CD4-positive, alpha-beta T cell treated with Interleukin-2 at 100 ng/mL for 4 hours (primary cell): ENCODE measurements around the gene CTSA.
"Not testable (repeated sequence)": the region's sequence is repeated elsewhere in the genome, so short reads cannot be mapped to it uniquely, and the experiment has no call there.

Experiments used
- DNase-seq: peaks from one replicate; pipeline ENCODE4 v3.0.0-alpha.2; 2020; ENCODE audit warnings: low spot score

CTSA gene

GRCh38 chr20:45896641-45897161 lies 5.6 kb downstream of the CTSA start:
- DNase-seq: no peak

DNA sequence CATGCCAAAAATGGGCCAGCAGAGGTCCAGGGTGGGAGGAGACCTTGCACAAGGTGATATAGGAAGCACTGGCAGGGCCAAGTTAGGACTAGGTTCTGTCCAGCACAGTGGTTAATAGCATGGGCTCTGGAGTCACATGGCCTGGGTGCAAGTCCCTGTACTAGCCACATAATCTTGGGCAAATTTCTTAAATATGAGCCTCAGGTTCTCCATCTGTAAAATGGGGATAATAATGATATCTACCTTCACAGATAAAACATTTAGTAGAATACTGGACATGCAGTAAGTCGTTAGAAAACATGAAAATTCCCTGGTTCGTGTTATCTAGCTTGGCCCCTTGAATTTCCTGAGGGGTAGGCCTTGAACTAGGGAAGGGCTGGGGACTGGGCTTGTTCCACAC lies 6.2 kb downstream of the CTSA start:
- no peak for DNase-seq

DNA sequence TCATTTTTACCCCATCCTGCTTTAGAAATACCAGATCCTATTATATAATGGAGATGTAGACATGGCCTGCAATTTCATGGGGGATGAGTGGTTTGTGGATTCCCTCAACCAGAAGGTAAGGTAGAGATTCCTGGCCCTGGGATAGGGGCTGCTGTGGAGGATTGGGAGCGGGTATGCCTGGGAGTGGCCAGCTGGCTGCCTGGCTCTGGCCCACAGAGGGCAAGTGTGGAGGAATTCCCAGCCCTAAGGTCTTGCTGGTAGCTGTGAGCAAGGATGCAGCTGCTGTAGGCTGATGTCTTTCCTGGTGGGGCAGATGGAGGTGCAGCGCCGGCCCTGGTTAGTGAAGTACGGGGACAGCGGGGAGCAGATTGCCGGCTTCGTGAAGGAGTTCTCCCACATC lies 6.6 kb downstream of the CTSA start:
- no peak for DNase-seq

DNA sequence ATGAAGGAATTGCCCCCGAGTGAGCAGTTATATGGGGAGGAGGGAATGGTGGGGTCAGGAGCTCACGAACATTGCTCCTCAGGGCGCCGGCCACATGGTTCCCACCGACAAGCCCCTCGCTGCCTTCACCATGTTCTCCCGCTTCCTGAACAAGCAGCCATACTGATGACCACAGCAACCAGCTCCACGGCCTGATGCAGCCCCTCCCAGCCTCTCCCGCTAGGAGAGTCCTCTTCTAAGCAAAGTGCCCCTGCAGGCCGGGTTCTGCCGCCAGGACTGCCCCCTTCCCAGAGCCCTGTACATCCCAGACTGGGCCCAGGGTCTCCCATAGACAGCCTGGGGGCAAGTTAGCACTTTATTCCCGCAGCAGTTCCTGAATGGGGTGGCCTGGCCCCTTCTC lies 7.2 kb downstream of the CTSA start:
- DNase-seq: no peak

GRCh38 chr20:45899046-45899835 lies 8.1 kb downstream of the CTSA start:
- no peak for DNase-seq

DNA sequence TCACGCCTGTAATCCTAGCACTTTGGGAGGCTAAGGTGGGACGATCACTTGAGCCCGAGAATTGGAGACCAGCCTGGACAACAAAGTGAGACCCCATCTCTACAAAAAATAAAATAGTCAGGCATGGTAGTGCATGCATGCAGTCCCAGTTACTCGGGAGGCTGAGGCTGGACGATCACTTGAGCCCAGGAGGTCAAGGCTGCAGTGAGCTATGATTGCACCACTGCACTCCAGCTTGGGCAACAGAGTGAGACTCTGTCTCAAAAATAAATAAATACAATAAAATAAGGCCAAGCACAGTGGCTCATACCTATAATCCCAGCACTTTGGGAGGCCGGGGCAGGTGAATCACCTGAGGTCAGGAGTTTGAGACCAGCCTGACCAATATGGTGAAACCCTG lies 10.2 kb downstream of the CTSA start:
- DNase-seq: not testable (repeated sequence)

GRCh38 chr20:45902199-45902701 lies 11.1 kb downstream of the CTSA start:
- DNase-seq: no peak

- DNase-seq: no peak
Observed at GRCh38 chr20:45904583-45905504, 13.7 kb downstream of the CTSA start.

DNA sequence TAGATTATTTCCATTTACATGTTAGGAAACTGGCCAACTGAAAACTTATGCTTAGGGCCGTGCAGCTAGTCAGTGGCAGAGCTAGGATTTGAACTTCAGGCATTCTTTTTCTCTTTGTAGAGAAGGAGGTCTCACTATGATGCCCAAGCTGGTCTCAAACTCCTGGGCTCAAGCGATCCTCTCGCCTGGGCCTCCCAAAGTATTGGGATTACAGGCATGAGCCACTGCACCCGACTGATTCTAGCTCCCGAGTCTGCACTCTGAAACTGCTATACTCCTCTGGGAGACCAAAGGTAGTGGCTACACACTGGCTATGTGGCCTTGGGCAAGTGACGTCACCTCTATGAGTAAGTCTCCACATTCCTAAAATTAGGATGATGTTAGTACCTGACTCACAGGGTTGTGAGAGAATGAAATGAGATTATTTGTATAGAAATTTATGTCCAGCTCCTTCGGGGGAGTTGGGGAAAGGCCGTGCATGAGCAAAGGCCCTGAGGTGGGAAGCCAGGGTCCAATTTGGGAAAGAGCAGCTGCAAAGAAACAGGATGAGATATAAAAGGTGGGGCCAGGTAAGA lies 14.5 kb downstream of the CTSA start:
- no peak for DNase-seq

GRCh38 chr20:45907219-45907948 lies 16.2 kb downstream of the CTSA start:
- no peak for DNase-seq

DNA sequence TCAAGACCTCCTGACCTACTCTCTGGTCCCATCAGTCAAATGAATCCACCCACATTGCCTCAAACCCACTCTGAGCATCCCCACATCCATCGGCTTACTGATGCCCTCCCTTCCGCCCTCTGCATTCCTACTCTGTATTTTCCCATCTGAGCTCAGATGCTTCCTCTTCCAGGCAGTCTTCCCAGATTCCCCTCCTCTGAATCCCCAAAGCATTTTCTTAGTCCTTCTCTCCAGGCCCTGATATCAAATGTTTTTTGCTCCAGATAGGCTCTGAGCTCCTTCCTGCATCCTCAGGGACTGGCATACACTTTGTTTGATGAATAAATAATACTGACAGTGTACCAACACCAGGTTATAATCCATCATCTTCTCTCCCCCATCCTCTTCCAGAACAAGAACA lies 16.9 kb downstream of the CTSA start:
- DNase-seq: no peak

DNA sequence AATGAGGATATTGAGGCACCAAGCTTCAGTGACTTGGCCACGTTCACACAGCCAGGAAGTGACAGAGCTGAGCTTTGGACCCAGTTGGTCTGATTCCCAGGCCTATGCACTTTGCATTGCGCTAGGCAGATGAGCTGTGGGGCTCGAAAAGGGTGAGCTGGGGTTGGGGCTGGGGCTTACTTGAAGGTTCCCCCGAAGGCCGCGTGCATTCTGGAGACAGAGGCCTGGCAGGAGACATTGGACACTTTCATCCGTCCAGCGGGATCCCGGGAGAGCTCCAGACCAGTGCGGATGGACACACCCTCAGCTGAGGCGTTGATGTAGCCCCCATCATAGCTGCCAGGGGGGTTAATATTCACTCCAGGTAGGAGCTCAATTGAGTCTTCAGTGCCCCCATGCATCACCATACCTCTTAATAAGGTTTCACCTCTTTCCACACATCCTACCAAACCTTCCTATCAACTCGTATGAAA lies 18.2 kb downstream of the CTSA start:
- no peak for DNase-seq

GRCh38 chr20:45909817-45910669 lies 18.9 kb downstream of the CTSA start:
- DNase-seq: no peak

GRCh38 chr20:45910670-45911485 lies 19.7 kb downstream of the CTSA start:
- DNase-seq: peak; percentile 93

- no peak for DNase-seq
Observed at GRCh38 chr20:45911486-45912343, 20.6 kb downstream of the CTSA start, which contains the start of gene PLTP. Gene PLTP, minus strand, starts transcription at chr20:45912155. Its CDS starts 703 bp downstream, at chr20:45911452.

- no peak for DNase-seq
Observed at GRCh38 chr20:45912344-45912682, 21.2 kb downstream of the CTSA start.

DNA sequence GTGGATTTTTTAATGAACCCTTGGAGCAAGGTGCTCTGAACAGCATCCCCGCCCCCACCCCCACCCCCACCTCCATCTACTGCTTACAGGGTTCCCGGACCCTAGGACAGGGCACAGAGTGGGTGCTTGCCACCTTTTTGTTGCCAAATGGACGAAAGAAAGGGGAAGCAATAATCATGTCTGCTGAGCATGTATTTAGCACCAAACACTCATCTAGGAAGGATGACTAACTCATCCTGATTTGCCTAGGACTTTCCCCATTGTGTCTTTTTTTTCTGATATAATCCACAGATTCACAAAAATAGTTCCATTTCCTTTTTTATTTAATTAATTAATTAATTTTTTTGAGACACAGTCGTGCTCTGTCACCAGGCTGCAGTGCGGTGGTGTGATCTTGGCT lies 22.0 kb downstream of the CTSA start:
- DNase-seq: no peak

- no peak for DNase-seq
Observed at GRCh38 chr20:45917790-45918141, 26.6 kb downstream of the CTSA start.
